ENCODE measurements around the gene STRN4. TPM values are rescaled to one million over a fixed set of nuclear protein-coding genes. Genes with fewer than 3 reads are reported as not detected.

The STRN4 gene
- total RNA-seq, 1 experiment from 2014 or later: 89.5 TPM

- POLR2A ChIA-PET: no interaction called here
These were observed 39.7 kb upstream of the STRN4 start for GRCh38 chr19:46785980-46786235.

GRCh38 chr19:46785054-46785979, 39.1 kb upstream of the STRN4 start:
- Histone ChIP-seq H3K4me1 (ENCODE audit: control insufficient read depth, insufficient read depth, low read length) (peaks cover 8% of the 10 kb centered on the region), H3K4me3 (ENCODE audit: low read depth in 2 of 2, low read length in 2 of 2) (peak overlapping the region; percentile 87 to 92), H3K27ac (ENCODE audit: low read length) (peak overlapping the region; percentile 89), H3K9me3 (ENCODE audit: control insufficient read depth, insufficient read depth, low read depth, low read length) (no peaks in the 10 kb centered on the region), H3K27me3 (ENCODE audit: control insufficient read depth, insufficient read depth, low read length) (no peaks in the 10 kb centered on the region), H3K36me3 (ENCODE audit: control insufficient read depth, insufficient read depth, low read length) (peaks cover 3% of the 10 kb centered on the region; the same call in 1 of the 2 replicates)
- POLR2A ChIA-PET: no interaction called here
- BruUV-seq (replicated peaks): no TSS peak
- ATAC-seq (no peak), DNase-seq (ENCODE audit: low read depth, low spot score) (no peak)
- CTCF ChIA-PET: interaction anchor here (1.0 kb wide), 1 partner anchor 55 kb away, joined by 3 read pairs; no protein-coding TSS in a partner anchor
- in situ Hi-C loops (cut with HindIII; ENCODE audit: low pct_unique_long_range_greater_than_20kb, low sequenced_read_pairs) (no loop called here), intact Hi-C loops (cut with micrococcal nuclease; ENCODE audit: unreplicated experiment) (no loop called here)
- no peak for TF ChIP-seq REST (IDR thresholded peaks at IDR 0.05; ENCODE audit: insufficient read depth in 1 of 2, low read depth in 2 of 2, low read length in 1 of 2)
- no peak for TF ChIP-seq CTCF (IDR thresholded peaks at IDR 0.05)
- no peak for TF ChIP-seq POLR2AphosphoS5 (IDR thresholded peaks at IDR 0.05; ENCODE audit: low read depth, low read length)
- TF ChIP-seq TCF7L2 (IDR thresholded peaks at IDR 0.05; ENCODE audit: low read depth, low read length): no peak

More at GRCh38 chr19:46785980-46786235, 39.7 kb upstream of the STRN4 start:
- no peak for TF ChIP-seq TCF7L2 (IDR thresholded peaks at IDR 0.05; ENCODE audit: low read depth, low read length)
- no peak for TF ChIP-seq REST (IDR thresholded peaks at IDR 0.05; ENCODE audit: insufficient read depth in 1 of 2, low read depth in 2 of 2, low read length in 1 of 2)
- no peak for TF ChIP-seq SIN3A (IDR thresholded peaks at IDR 0.05; ENCODE audit: borderline replicate concordance, insufficient read depth, low read depth, low read length)
- no peak for TF ChIP-seq POLR2AphosphoS5 (IDR thresholded peaks at IDR 0.05; ENCODE audit: low read depth, low read length)
- no peak for TF ChIP-seq CTCF (IDR thresholded peaks at IDR 0.05)
- no peaks in the 10 kb centered on the region for H3K27me3 ChIP-seq (ENCODE audit: control insufficient read depth, insufficient read depth, low read length)
- H3K9me3 ChIP-seq (ENCODE audit: control insufficient read depth, insufficient read depth, low read depth, low read length): no peaks in the 10 kb centered on the region
- DNase-seq (ENCODE audit: low read depth, low spot score): no peak
- H3K27ac ChIP-seq (ENCODE audit: low read length): peak overlapping the region; percentile 89
- peak overlapping the region; percentile 87 to 92 for H3K4me3 ChIP-seq (ENCODE audit: low read depth in 2 of 2, low read length in 2 of 2)
- no TSS peak for BruUV-seq (replicated peaks)
- peaks cover 8% of the 10 kb centered on the region for H3K4me1 ChIP-seq (ENCODE audit: control insufficient read depth, insufficient read depth, low read length)
- H3K36me3 ChIP-seq (ENCODE audit: control insufficient read depth, insufficient read depth, low read length): peaks cover 3% of the 10 kb centered on the region; the same call in 1 of the 2 replicates
- intact Hi-C loops (cut with micrococcal nuclease; ENCODE audit: unreplicated experiment) (no loop called here), in situ Hi-C loops (cut with HindIII; ENCODE audit: low pct_unique_long_range_greater_than_20kb, low sequenced_read_pairs) (no loop called here)
- ATAC-seq: no peak
- CTCF ChIA-PET: interaction anchor here (1.0 kb wide), 1 partner anchor 55 kb away, joined by 3 read pairs; no protein-coding TSS in a partner anchor

Data from Panc1 (cell line).